Activated CD4-positive, alpha-beta T cell treated with anti-CD3 and anti-CD28 coated beads, Interleukin-2, amount 50 U/mL, for 16 hours (primary cell): ENCODE results near the gene PKIB.
"Not testable (repeated sequence)": the region's sequence is repeated elsewhere in the genome, so short reads cannot be mapped to it uniquely, and the experiment has no call there.

Experiments used
- DNase-seq: peaks from one replicate; pipeline ENCODE4 v3.0.0-alpha.2; 2020

PKIB gene, protein sequence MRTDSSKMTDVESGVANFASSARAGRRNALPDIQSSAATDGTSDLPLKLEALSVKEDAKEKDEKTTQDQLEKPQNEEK

DNA sequence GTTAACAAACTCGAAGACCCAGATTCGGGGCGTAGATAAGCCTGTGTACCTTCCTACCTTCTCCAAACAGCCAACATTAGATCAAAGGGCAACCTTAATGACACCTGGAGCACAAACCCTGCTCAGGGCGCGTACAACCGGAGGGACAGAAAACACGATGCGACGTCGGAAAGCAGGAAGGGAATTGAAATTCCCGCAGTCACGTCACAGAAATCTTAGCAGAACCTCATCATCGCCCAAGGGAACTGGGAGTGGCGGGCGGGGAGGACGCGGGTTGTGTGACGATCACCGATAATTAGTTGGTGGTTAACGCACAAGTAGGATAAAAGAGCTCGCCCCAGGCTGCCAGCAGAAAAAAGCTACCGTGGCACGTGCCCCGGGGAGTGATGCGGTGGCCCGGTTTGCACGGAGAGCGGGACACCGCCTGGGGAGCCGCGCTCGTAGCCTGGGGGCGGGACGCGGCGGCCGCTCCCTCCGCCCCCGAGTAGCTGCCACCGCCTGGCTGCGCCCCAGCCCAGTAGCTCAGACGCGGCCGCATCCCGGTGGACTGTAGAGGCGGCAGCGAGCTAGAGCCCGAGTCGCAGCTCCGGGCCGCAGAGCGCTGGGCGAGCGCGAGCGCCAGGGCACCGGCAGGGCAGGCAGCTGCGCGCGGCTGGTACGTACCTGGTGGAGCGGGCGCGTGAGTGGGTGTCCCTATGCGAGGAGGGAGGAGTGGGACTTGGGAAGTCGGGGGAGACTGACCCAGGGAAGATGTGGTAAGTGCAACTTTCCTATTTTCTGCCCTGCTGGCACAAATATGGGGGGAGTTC, at the start of gene PKIB:
TSS of gene PKIB (plus strand) at position 525 of the 809 bp plus-strand sequence. CDS start 107,390 bp downstream, outside the sequence.
- peak; percentile 42 for DNase-seq

DNA sequence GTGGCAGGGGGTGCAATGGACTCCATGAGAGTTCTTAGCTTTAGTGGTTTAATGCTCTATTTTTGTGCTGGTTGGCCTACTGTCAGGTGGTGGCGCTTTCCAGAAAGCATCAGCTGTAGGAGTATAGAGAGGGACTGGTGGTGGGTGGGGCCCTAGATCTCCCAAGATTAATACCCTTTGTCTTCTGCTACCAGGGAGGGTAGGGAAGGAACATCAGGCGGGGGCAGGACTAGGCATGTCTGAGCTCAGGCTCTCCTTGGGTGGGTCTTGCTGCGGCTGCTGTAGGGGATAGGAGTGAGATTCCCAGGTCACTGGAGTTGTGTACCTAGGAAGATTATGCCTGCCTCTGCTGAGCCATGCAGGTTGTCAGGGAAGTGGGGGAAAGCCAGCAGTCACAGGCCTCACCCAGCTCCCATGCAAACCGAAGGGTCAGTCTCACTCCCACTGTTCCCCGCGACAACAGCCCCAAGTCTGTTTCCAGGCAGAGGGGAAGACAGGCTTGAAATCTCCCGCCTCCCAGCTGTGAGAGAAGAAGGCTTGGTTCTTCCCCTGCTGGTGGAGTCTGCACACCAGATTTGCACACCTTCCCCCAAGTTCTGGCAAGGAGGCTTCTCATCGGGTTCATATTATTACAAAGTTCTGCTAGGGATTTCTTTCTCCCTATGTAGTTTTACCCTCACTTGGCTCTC, 46.7 kb upstream of the PKIB start:
- no peak for DNase-seq

DNA sequence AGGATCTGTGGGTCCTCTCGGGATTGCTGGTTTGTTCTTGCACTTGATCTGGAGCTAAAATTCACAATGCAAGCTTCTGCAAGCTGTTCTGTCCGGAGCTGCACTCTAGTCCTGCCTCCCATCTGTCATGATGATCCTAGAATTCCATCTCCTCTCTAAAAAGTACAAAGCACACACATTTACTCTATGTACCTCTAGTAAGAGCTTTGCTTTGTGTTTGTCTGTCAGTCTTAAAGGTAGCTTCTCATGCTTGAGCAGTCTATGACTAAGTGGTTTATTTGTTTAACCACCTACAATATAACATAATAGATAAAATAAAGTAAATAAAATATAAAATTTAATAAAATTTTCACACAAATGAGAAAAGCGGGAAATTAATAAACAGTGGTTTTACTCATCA, 46.0 kb upstream of the PKIB start:
- no peak for DNase-seq

DNA sequence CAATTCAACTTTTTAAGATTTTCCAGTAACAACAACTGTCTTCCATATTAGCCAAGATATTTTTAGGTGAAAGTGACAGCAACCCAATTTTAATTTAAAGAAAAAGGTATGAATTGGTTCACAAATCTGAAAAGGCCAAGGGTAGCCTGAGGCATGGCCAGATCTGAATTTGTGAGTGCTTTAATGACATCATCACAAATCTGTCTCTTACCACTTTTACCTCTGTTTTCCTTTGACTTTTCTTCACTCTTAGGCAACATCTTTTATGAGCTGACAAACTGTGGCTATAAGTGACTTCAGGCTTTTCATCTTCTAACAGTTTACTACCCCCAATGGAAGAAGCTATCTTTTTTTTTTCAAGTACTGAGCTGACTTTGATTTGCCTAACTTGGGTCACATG, 44.5 kb upstream of the PKIB start:
- DNase-seq, result no peak

- no peak for DNase-seq
Measured at GRCh38 chr6:122567034-122567433, 43.2 kb upstream of the PKIB start.

DNA sequence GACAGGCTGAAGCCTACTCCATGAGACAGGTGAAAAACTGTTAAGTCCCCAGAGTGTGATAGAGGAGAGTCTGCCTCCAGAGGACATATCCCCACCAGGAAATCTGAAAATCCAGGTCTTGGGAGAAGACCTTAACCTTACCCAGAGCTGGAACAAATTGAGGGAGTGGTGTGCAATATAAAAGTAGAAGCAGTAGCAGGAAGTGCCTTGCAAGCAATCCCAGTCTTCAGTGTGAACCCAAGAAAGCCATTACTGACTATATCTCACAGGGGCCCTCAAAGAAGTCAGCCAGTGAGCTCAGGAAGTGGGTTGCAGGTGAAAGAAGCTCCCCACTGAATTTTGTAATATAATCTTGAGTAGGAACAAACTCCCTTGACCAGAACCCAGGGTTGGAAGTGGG, 41.9 kb upstream of the PKIB start:
- no peak for DNase-seq

GRCh38 chr6:122568797-122569221, 41.4 kb upstream of the PKIB start:
- no peak for DNase-seq

GRCh38 chr6:122569230-122569771, 40.9 kb upstream of the PKIB start:
- no peak for DNase-seq

- DNase-seq, result peak; percentile 4
Measured at GRCh38 chr6:122571888-122572287, 38.3 kb upstream of the PKIB start.

GRCh38 chr6:122576888-122577287, 33.3 kb upstream of the PKIB start:
- no peak for DNase-seq

- DNase-seq, result no peak
Measured at GRCh38 chr6:122578961-122579360, 31.2 kb upstream of the PKIB start.

DNA sequence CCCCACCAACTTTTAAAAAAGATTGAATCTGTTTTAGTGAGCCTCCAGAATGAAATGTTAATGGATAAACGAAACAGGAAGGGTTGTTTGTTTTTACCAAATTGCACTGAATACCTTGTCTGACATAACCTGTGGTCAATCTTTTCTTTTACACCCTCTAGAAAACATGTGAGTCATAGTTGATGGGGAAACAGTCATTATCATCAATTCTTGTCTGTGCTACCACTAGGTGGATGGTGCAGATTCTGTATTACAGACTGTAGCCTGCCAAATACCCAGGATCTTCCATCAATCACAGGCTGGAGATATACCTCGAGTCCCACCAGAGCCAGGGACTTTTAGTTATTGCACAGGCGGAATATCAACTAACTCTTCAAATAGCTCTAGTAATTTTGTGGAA, 29.5 kb upstream of the PKIB start:
- DNase-seq, result no peak

GRCh38 chr6:122589115-122589514, 21.1 kb upstream of the PKIB start:
- no peak for DNase-seq

DNA sequence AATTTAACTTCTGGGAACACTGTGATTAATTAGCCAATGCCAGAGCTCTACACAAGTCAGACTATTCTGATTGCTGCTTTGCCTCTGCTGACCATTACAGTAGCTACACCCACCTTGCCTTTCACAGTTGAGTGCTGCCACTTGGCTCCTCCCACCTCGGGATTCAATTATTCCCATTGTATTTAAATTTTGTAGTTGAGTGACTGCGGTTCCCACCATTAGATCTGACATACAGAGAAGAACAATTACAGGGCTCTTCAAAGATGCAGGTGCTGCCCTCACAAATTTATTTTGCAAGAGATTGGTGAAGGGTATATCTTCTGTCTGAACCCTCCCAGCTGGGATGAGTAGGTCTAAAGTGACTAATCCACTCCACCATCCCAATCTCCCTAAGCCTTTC, 11.9 kb upstream of the PKIB start:
- not testable (repeated sequence) for DNase-seq

DNA sequence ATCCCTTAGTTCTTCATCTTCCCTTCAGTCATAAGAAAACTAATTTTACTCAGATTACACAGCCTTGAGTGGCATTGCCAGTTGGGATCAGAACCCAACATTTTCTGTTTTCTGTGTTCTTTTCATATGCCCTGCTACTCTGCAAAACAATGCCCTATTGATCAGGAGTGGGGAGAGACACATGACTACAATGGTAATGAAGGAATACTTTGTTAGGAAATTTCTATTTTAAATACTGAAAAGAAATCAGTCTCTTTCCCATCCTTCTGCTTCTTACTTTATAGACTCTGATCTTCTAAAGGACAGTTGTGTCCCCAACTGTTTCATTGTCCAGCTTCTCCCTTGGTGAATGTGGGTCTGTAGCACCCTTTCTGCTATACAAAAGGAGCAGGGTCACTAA, 5.5 kb upstream of the PKIB start:
- DNase-seq, result no peak

GRCh38 chr6:122610690-122611455, 668 bp downstream of the PKIB start:
- DNase-seq, result no peak

- DNase-seq, result no peak
Measured at GRCh38 chr6:122612838-122613237, 2.6 kb downstream of the PKIB start.

DNA sequence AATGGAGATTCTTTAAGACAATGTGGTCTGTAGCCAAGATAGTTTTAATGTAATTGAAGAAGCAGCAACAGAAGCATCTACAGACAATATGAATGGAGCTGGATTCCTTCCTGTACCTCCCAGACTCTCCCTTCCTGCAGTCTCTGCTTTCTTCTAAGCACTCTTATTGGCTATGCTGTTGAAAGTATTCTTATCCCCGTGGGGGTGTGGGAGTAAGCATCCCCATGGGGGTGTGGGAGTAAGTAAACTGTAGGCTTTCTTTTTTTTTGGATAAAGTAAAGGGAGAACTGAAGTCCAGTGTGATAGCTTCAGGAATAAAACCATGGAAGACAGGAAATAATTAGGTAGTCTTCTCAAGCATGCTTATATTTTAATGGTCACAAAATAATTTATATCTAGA, 4.1 kb downstream of the PKIB start:
- no peak for DNase-seq

DNA sequence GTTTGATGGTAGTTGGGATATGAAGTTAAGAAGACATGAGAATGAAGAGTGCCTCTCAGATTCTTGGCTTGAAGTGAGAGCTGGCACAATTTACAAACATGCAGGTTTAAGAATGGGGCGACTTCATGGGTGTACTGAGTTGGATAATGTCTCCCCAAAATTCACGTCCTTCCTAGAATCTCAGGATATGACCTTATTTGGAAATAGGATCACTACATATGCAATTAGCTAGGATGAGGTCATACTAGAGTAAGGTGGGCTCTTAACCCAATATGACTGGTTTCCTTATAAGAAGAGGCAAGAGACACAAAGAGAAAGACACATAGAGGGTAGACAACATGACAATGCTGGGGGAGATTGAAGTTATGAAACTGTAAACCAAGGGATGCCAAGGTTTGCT, 5.2 kb downstream of the PKIB start:
- DNase-seq, result no peak

GRCh38 chr6:122616877-122617276, 6.7 kb downstream of the PKIB start:
- DNase-seq, result no peak

- DNase-seq, result no peak
Measured at GRCh38 chr6:122619309-122619708, 9.1 kb downstream of the PKIB start.

- no peak for DNase-seq
Measured at GRCh38 chr6:122620428-122620827, 10.2 kb downstream of the PKIB start.

DNA sequence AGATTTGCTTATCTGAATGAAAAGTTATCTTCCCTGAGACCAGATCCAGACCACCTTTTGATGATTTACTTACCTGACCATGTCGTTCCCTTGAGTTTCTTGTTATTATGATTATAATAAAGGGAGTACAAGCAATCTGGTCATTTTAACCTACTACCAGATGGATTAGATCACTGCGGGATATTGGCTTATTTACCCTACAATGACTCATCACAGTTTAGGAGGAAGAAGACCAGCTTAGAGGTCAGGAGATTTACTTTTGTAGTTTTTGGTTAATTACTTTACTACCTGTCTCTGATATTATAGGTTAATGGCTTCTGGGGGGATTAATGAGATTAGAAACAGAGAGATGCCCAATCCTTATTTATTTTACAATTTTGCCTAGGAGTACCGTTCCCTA, 10.7 kb downstream of the PKIB start:
- DNase-seq, result no peak
